ENCODE measurements around the gene TAF3.

Gene TAF3

GRCh38 chr10:8047452-8048280 lies 229.4 kb downstream of the TAF3 start:
- H3K4me3 ChIP-seq (ENCODE audit: low read depth, low read length), result no peak overlapping the region
- no peak for TF ChIP-seq CTCF (IDR thresholded peaks at IDR 0.05; ENCODE audit: low read depth, low read length, missing control alignments)
- no peak for DNase-seq (ENCODE audit: low read depth)
- in situ Hi-C loops (cut with HindIII; ENCODE audit: low sequenced_read_pairs), result no loop called here

DNA sequence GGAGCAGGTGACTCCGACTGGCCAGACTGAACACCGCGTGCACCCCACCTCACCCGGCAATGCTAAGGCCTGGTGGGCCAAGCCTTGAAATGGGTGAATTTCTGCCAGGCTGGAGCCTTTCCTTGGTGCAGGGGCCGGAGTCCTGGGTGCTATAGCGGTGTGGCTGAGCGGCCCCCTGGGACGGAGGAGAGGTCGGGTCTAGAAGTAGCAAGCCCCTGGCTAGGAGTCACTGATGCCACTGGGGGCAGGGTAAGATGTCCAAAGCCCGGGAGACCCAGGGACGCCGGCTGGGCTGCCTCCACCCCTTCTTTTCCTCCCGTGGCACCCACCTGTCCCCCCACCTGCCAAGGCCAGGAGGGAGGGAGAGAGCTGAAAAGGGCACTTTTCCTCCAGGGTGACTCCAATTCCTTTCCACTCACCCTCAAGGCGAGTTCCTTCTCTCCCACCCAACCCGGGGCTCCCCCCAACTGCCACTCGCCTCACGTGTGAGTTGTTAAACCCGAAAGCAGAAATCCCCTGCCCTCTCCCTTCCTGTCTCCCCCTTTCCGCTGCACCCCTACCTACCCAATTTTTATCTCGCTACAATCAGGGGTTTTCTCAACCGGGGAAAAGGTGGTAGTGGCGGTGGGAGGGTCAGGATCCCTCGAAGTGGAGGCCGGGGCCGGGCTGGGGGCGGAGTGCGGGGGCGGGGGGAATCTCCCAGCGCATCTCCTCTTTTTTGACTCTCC lies 230.1 kb downstream of the TAF3 start:
- in situ Hi-C loops (cut with HindIII; ENCODE audit: low sequenced_read_pairs), result no loop called here
- H3K4me3 ChIP-seq (ENCODE audit: low read depth, low read length), result no peak overlapping the region
- DNase-seq (ENCODE audit: low read depth), result no peak
- no peak for TF ChIP-seq CTCF (IDR thresholded peaks at IDR 0.05; ENCODE audit: low read depth, low read length, missing control alignments)

DNA sequence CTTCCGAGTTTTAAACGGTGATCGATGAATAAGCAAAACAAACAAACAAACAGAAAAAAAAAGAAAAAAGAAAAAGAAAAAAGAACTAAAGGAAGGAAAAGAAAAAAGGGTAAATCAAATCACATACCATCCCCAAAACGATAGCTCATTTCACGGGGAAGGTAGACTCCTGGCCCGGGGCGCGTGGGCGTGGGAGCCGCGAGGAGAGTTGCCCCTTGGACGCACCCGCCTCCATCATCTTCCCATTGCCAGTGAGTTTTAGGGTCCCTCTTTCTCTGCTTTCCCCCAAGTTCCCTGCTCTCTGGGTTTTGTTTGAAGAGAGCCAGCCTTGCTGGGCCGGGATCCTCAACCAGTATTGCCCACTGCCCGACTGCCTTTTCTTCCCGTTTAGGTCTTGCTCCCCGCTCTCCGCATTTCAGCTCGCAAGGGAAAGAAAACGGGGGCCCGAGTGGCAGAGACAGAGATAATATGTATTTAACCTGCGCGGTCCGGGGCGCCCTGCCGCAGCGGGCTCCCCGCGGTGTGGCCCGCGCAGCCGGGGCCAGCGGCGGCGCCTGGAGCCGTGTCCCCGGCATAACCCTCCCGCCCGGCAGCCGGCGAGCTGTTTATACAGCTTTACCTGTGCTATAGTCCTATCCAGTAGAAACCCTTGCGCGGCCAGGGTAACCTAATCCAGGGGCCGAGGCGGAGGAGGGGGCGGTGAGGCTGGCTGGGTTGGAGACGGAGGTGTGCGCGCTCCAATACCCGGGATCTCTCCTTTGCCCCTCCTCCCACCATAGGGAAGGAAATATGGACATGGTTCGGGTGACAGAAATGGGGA lies 230.9 kb downstream of the TAF3 start:
- H3K4me3 ChIP-seq (ENCODE audit: low read depth, low read length), result no peak overlapping the region
- TF ChIP-seq CTCF (IDR thresholded peaks at IDR 0.05; ENCODE audit: low read depth, low read length, missing control alignments), result no peak
- DNase-seq (ENCODE audit: low read depth), result no peak
- in situ Hi-C loops (cut with HindIII; ENCODE audit: low sequenced_read_pairs), result no loop called here

DNA sequence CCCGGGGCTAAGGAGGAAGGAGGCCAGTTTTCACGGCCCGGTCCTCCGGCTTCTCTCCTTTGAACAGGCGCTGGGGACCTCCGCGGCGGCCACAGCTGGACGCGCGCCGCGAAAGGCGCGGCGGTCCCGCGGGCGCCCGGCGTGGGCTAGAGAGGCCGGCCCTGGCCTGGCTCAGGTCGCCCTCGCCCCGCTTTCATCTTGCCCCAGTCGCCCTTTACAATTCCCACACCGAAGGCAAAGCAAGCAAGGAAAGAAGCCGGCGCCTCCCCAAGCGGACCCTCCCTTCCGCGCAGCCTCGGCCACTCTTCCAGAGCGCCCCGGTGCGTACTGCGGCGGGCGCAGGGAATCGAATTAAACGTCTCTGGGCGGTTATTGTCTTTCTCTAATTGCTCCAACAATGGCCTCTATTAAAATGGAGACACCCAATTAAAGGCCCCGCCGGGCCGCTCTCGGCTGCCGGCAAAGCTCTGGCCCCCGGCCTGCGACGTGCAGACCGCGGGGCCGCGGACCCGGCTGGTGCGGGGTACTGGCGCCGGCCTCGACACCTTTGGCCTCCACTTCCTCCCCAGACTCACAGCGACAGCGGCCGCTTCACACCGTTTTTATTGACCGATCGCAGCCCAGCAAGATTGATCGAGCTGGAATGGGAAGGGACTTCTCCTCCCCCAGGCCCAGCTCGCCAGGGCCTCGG lies 231.7 kb downstream of the TAF3 start:
- no peak for TF ChIP-seq CTCF (IDR thresholded peaks at IDR 0.05; ENCODE audit: low read depth, low read length, missing control alignments)
- in situ Hi-C loops (cut with HindIII; ENCODE audit: low sequenced_read_pairs), result no loop called here
- no peak for DNase-seq (ENCODE audit: low read depth)
- no peak overlapping the region for H3K4me3 ChIP-seq (ENCODE audit: low read depth, low read length)

GRCh38 chr10:8050556-8051108 lies 232.3 kb downstream of the TAF3 start:
- DNase-seq (ENCODE audit: low read depth), result no peak
- in situ Hi-C loops (cut with HindIII; ENCODE audit: low sequenced_read_pairs), result no loop called here
- H3K4me3 ChIP-seq (ENCODE audit: low read depth, low read length), result no peak overlapping the region

More at GRCh38 chr10:8050556-8051108, 232.3 kb downstream of the TAF3 start:
- no peak for TF ChIP-seq CTCF (IDR thresholded peaks at IDR 0.05; ENCODE audit: low read depth, low read length, missing control alignments)
